ENCODE measurements around the gene KCNJ6.

KCNJ6 gene

GRCh38 chr21:37565530-37566223, 350.6 kb downstream of the KCNJ6 start:
- no peak for DNase-seq (ENCODE audit: low read depth)

GRCh38 chr21:37564924-37565529, 351.2 kb downstream of the KCNJ6 start:
- DNase-seq (ENCODE audit: low read depth), result no peak

- DNase-seq (ENCODE audit: low read depth), result peak; percentile 99
These were observed 351.8 kb downstream of the KCNJ6 start for GRCh38 chr21:37564341-37564923.

- DNase-seq (ENCODE audit: low read depth), result peak; percentile 69
These were observed 352.5 kb downstream of the KCNJ6 start for GRCh38 chr21:37563641-37564340.

- DNase-seq (ENCODE audit: low read depth), result no peak
These were observed 353.2 kb downstream of the KCNJ6 start for GRCh38 chr21:37562920-37563640.

- DNase-seq (ENCODE audit: low read depth), result no peak
These were observed 354.0 kb downstream of the KCNJ6 start for GRCh38 chr21:37561941-37562919.

- DNase-seq (ENCODE audit: low read depth), result no peak
These were observed 354.8 kb downstream of the KCNJ6 start for GRCh38 chr21:37561506-37561905.

GRCh38 chr21:37560385-37560784, 355.9 kb downstream of the KCNJ6 start:
- DNase-seq (ENCODE audit: low read depth), result no peak

- no peak for DNase-seq (ENCODE audit: low read depth)
These were observed 357.5 kb downstream of the KCNJ6 start for GRCh38 chr21:37558676-37559211.
